Spleen (tissue), 11 donors: ENCODE data around the gene MARK3. TPM values are rescaled to one million over a fixed set of nuclear protein-coding genes. Genes with fewer than 3 reads are reported as not detected.
A peak's percentile ranks its signal among the peaks of the same experiment; 100 is the strongest.

Experiments used
- DNase-seq: peaks from one replicate; pipeline ENCODE4 v3.0.0-alpha.2; 2020
- H3K27ac ChIP-seq, 8 donors: fragments of 200-600 bp; sonication (generic) in 7 of 8; 1 replicate in 4 of 8; 2 replicates in 4 of 8; pipeline versions ENCODE4 v1.5.0 to v1.8.0; 2016 to 2021; ENCODE audit warnings: inconsistent platforms in 4 of 8, mild to moderate bottlenecking in 4 of 8, moderate library complexity in 1 of 8
- H3K27me3 ChIP-seq, 7 donors: fragments of 200-600 bp; sonication (generic) in 6 of 7; replicated peaks in 1 of 7; 1 replicate in 4 of 7; 2 replicates in 3 of 7; pipeline versions ENCODE4 v1.5.0 to v1.8.0; 2016 to 2021; ENCODE audit warnings: inconsistent platforms in 3 of 7, mild to moderate bottlenecking in 1 of 7
- H3K36me3 ChIP-seq, 6 donors: fragments of 200-600 bp; sonication (generic) in 5 of 6; 1 replicate in 4 of 6; 2 replicates in 2 of 6; pipeline versions ENCODE4 v1.5.0 to v1.8.0; 2016 to 2021; ENCODE audit warnings: inconsistent platforms in 2 of 6
- H3K4me1 ChIP-seq, 6 donors: fragments of 200-600 bp; sonication (generic) in 5 of 6; 1 replicate in 3 of 6; 2 replicates in 3 of 6; pipeline versions ENCODE4 v1.5.0 to v1.8.0; 2016 to 2021; ENCODE audit warnings: inconsistent platforms in 3 of 6
- H3K4me3 ChIP-seq, 8 donors: fragments of 200-600 bp; sonication (generic) in 7 of 8; 1 replicate in 4 of 8; 2 replicates in 4 of 8; pipeline versions ENCODE4 v1.5.0 to v1.8.0; 2016 to 2021; ENCODE audit warnings: inconsistent platforms in 4 of 8, mild to moderate bottlenecking in 4 of 8, moderate library complexity in 2 of 8
- H3K9me3 ChIP-seq, 8 donors: fragments of 200-600 bp; sonication (generic) in 7 of 8; 1 replicate in 4 of 8; 2 replicates in 4 of 8; pipeline versions ENCODE4 v1.5.0 to v1.8.0; 2016 to 2021; ENCODE audit warnings: inconsistent platforms in 4 of 8
- POLR2A ChIP-seq, 3 donors: fragments of 450-650 bp; IDR thresholded peaks; one replicate each; pipeline ENCODE4 v1.5.1; 2017; ENCODE audit warnings: antibody characterized with exemption in 3 of 3, mild to moderate bottlenecking in 1 of 3
- POLR2AphosphoS5 ChIP-seq, 3 donors: sonication (generic); formaldehyde crosslinking; IDR thresholded peaks; one replicate each; pipeline ENCODE4 v1.5.1; 2017; ENCODE audit warnings: antibody characterized with exemption in 3 of 3
- WGBS, 5 donors: extraction: QIAGEN DNeasy Blood & Tissue Kit in 3 of 5; methylation state at CpG; one replicate each; pipeline versions ENCODE4 v1.1.5 to v1.1.7; 2013 to 2018; 5-methylcytosine and 5-hydroxymethylcytosine counted together
- intact Hi-C: fragments of 100-400 bp; cut with DNase I; formaldehyde crosslinking; loops from one replicate; pipeline ENCODE4 v1.15.0; 2023; ENCODE audit warnings: low total_unique reads
- polyA plus RNA-seq, 3 donors: library from polyadenylated mRNA; stranded (reverse); fragments of 200-250 nt; gene quantifications; one replicate each; pipeline ENCODE4 v1.2.1, GENCODE V29; 2013
- total RNA-seq, 7 donors: library from RNA; depleted of rRNA in 3 of 7; stranded (reverse); fragments of >200 nt in 3 of 7; fragmentation: NEBNext Ultra II Directional in 4 of 7; extraction: Animal tissue kit (Norgen Biotek cat#: 25700) in 4 of 7; gene quantifications; one replicate each; pipeline versions ENCODE4 v1.1.0 to v1.2.1, GENCODE V29; 2016 to 2021
- TF ChIP-seq, protein P1 (sequence below), 11 experiments: fragments of 200-600 bp in 7 of 11; fragments of 450-650 bp in 4 of 11; sonication (generic) in 4 of 11; IDR thresholded peaks in 8 of 11; conservative IDR thresholded peaks in 3 of 11; 1 replicate in 7 of 11; 2 replicates in 4 of 11; pipeline versions ENCODE4 v1.4.0 to v1.8.0; 2016 to 2021; ENCODE audit warnings: antibody characterized with exemption in 11 of 11, inconsistent platforms in 4 of 11, mild to moderate bottlenecking in 1 of 11
- donor health status: healthy with polysubstance abuse.
- donor health status: DM: no; HTN: no; CAD: no; lungs with moderate emphysema.
- donor health status: DM: no; HTN: no; CAD: no.
- donor health status: Bipolar disorder and iron deficiency.
- donor health status: healthy.
- donor health status: DM: no; HTN: no; CAD: no.
- donor health status: DM: yes; HTN: yes; CAD: no.

Gene MARK3
- total and polyA plus RNA-seq, 10 donors = 40.4 to 144 (median 106) TPM

DNA sequence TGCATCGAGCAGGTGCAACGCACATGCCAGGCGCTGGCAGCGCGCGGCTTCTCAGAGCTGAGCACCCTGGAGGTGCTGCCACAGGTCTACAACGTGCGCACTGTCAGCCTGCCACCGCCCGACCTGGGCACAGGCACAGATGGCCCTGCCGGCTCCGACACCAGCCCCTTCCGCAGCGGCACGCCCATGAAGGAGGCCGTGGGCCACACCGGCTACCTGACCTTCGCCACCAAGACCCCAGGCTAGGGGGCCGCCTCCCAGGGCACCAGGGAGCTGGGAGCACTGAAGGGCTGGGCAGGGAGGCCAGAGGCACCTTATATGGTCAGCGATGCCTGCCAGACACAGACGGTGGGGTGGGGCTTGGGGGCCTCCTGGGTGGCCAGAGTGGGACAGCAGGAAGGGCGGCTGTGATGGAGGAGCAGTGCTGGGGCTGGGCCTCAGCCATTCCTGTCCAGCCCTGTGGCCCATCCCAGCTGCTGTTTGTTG lies 149.4 kb downstream of the MARK3 start:
- TF ChIP-seq POLR2A (IDR thresholded peaks at IDR 0.05) (no peak), POLR2AphosphoS5 (IDR thresholded peaks at IDR 0.05) (no peak)
- TF ChIP-seq, protein P1, sequence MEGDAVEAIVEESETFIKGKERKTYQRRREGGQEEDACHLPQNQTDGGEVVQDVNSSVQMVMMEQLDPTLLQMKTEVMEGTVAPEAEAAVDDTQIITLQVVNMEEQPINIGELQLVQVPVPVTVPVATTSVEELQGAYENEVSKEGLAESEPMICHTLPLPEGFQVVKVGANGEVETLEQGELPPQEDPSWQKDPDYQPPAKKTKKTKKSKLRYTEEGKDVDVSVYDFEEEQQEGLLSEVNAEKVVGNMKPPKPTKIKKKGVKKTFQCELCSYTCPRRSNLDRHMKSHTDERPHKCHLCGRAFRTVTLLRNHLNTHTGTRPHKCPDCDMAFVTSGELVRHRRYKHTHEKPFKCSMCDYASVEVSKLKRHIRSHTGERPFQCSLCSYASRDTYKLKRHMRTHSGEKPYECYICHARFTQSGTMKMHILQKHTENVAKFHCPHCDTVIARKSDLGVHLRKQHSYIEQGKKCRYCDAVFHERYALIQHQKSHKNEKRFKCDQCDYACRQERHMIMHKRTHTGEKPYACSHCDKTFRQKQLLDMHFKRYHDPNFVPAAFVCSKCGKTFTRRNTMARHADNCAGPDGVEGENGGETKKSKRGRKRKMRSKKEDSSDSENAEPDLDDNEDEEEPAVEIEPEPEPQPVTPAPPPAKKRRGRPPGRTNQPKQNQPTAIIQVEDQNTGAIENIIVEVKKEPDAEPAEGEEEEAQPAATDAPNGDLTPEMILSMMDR (IDR thresholded peaks at IDR 0.05 in 8 of 11, conservative IDR thresholded peaks at IDR 0.05 in 3 of 11) = no peak
- Histone ChIP-seq H3K4me3 (no peak overlapping the region), H3K27me3 (peaks cover 0 to 17% (median 0%) of the 10 kb centered on the region in 7 donors), H3K27ac (peak overlapping the region in 1 of 8 donors; percentile 25), H3K4me1 (peaks cover 9 to 42% (median 28%) of the 10 kb centered on the region in 6 donors), H3K36me3 (peaks cover 0 to 69% (median 25%) of the 10 kb centered on the region in 6 donors), H3K9me3 (no peaks in the 10 kb centered on the region)
- 83 to 94% (median 89%) methylated on average over 13 to 22 of the region's 22 CpGs for whole genome bisulfite sequencing, 5 donors
- intact Hi-C loops = no loop called here
- no peak for DNase-seq

DNA sequence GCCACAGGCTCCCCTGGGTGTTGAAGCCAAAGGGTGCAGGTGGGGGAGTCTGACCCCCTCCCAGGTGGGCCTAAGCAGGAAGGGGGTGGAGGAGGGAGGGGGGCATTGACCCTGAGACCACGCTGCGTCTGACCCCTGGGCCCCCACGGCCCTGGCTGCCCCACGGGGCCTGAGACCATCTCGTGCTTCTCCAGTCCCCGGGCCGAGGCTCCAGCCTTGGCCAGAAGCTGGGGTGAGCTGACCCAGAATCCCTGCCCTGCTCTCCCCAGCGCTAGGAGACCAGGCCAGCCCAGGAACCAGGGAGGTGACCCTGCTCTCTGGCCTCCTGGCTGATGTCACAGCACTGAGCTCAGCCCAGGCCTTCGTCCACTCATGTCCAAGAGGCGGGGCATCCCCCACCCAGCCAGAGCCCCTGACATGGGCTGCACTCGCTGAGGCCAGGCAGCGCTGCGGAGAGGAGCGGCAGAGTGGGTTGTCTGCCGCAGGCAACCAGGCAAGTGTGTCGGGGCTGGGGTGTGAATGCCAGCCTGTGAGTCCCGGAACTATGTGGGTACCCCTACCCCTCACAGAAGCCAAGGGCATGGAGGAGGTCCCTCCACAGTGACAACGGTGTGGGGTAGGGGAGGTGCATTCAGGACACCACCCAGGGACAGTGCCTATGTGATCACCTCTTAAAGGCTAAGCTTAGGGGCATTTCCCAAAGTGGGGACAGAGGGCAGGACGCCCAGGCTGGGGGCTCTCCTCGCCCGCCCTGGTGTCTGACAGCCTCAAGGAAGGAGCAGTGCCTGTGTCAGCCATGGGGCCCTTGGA lies 150.1 kb downstream of the MARK3 start:
- H3K9me3 ChIP-seq = no peaks in the 10 kb centered on the region
- TF ChIP-seq POLR2A (IDR thresholded peaks at IDR 0.05) (no peak), POLR2AphosphoS5 (IDR thresholded peaks at IDR 0.05) (no peak)
- TF ChIP-seq, protein P1 (IDR thresholded peaks at IDR 0.05 in 8 of 11, conservative IDR thresholded peaks at IDR 0.05 in 3 of 11) = no peak
- WGBS, 5 donors = 85 to 97% (median 90%) methylated on average over 3 to 21 of the region's 21 CpGs
- peaks cover 0 to 24% (median 0%) of the 10 kb centered on the region in 7 donors for H3K27me3 ChIP-seq
- H3K4me3 ChIP-seq = no peak overlapping the region
- H3K36me3 ChIP-seq = peaks cover 0 to 68% (median 25%) of the 10 kb centered on the region in 6 donors
- intact Hi-C loops = no loop called here
- peaks cover 3 to 38% (median 22%) of the 10 kb centered on the region in 6 donors for H3K4me1 ChIP-seq
- H3K27ac ChIP-seq = no peak overlapping the region
- DNase-seq = no peak

DNA sequence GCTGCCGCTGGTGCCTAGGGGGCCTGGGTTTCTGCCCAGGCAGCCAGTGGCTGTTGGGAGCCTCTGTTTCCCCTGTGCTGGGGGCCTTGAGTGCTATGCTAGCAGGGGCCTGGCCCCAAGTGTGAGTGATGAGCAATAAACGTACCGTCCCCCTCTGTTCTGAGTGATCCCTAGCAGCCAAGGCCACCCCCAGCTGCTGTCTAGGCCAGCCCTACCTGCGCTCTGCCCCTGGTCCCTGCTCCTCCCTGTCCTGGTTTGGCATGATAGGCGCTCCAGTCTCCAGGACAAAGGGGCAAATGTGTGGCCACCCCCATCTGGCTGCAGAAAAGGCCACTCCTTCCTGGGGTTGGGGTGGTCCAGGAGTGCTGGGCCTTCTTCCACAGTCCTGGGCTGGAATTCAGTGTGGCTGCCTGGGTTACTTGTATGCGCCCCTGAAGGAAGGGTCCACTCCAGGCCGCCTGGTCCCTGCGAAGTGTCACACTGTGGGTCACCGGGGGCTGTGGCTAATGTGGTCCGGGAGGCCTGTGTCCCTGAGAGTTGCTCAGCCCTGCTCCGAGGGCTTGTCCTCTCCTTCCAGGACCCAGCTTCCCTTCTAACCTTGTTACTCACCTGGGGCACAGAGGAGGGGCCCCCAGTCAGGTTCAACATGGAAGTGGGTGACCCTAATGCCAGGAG lies 150.8 kb downstream of the MARK3 start:
- H3K4me3 ChIP-seq = no peak overlapping the region
- 84 to 94% (median 90%) methylated on average over 7 to 11 of the region's 11 CpGs for WGBS, 5 donors
- intact Hi-C loops = no loop called here
- peaks cover 0 to 31% (median 0%) of the 10 kb centered on the region in 7 donors for H3K27me3 ChIP-seq
- TF ChIP-seq, protein P1 (IDR thresholded peaks at IDR 0.05 in 8 of 11, conservative IDR thresholded peaks at IDR 0.05 in 3 of 11) = no peak
- TF ChIP-seq POLR2AphosphoS5 (IDR thresholded peaks at IDR 0.05) = no peak
- no peak for TF ChIP-seq POLR2A (IDR thresholded peaks at IDR 0.05)
- H3K9me3 ChIP-seq = no peaks in the 10 kb centered on the region
- peaks cover 0 to 35% (median 16%) of the 10 kb centered on the region in 6 donors for H3K4me1 ChIP-seq
- H3K27ac ChIP-seq = no peak overlapping the region
- H3K36me3 ChIP-seq = peaks cover 0 to 60% (median 25%) of the 10 kb centered on the region in 6 donors
- DNase-seq = no peak

DNA sequence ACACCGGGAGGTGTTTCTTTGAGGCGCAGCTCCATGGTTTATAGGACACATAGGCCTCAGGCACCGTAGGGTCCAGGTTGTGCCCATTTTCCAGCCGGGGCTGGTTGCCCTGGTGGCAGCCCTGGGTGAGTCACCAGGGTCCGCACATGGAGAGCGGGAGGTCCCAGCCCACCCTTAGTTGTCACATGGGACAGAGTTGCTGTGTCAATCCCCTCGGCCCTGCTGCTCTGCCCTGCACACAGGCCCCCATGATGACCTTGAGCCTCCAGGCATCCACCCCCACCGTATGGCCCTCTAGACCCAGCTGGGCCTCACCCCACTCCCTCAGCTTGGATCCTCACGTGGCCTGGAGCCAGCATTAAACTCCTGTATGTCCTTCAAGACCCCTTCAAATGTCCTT lies 151.5 kb downstream of the MARK3 start:
- H3K36me3 ChIP-seq = peaks cover 0 to 54% (median 25%) of the 10 kb centered on the region in 6 donors
- H3K4me3 ChIP-seq = no peak overlapping the region
- intact Hi-C loops = no loop called here
- H3K9me3 ChIP-seq = no peaks in the 10 kb centered on the region
- TF ChIP-seq POLR2A (IDR thresholded peaks at IDR 0.05) (no peak), POLR2AphosphoS5 (IDR thresholded peaks at IDR 0.05) (no peak)
- TF ChIP-seq, protein P1 (IDR thresholded peaks at IDR 0.05 in 8 of 11, conservative IDR thresholded peaks at IDR 0.05 in 3 of 11) = no peak
- H3K27ac ChIP-seq = no peak overlapping the region
- H3K27me3 ChIP-seq = peaks cover 0 to 38% (median 0%) of the 10 kb centered on the region in 7 donors
- WGBS, 5 donors = 79 to 89% (median 83%) methylated on average over 5 to 9 of the region's 9 CpGs
- no peak for DNase-seq
- H3K4me1 ChIP-seq = peaks cover 0 to 31% (median 11%) of the 10 kb centered on the region in 6 donors
